PC-3 (cell line): Measurements from ENCODE around the gene POLL.

Source experiments
- CTCF ChIP-seq: fragments of 300-600 bp; sonication (generic); conservative IDR thresholded peaks from 2 replicates; pipeline ENCODE4 v1.5.1; 2017; ENCODE audit warnings: antibody characterized with exemption, low read depth, mild to moderate bottlenecking, low read length
- EZH2 ChIP-seq: fragments of 300-600 bp; sonication (generic); IDR thresholded peaks from one replicate; pipeline ENCODE4 v1.6.1; 2017; ENCODE audit warnings: antibody characterized with exemption, mild to moderate bottlenecking, low read length; ENCODE audit not compliant: unreplicated experiment
- EZH2phosphoT487 ChIP-seq: fragments of 300-600 bp; sonication (generic); IDR thresholded peaks from 2 replicates; pipeline ENCODE4 v1.6.1; 2018; ENCODE audit warnings: mild to moderate bottlenecking, antibody characterized with exemption, low read length, borderline replicate concordance

GRCh38 chr10:101609481-101609880, 21.4 kb upstream of the POLL start:
- TF ChIP-seq CTCF (no peak), EZH2 (no peak), EZH2phosphoT487 (no peak)
